C4-2B (cell line): ENCODE measurements around the gene ORMDL2.
"Not testable (repeated sequence)": the region's sequence is repeated elsewhere in the genome, so short reads cannot be mapped to it uniquely, and the experiment has no call there.

Experiments
- H3K27ac ChIP-seq: fragments of 450-650 bp; 2 replicates; pipeline ENCODE4 v1.5.1; 2017
- CTCF ChIP-seq: fragments of 450-650 bp; conservative IDR thresholded peaks from 2 replicates; pipeline ENCODE4 v1.5.1; 2017; ENCODE audit warnings: mild to moderate bottlenecking
- ZFX ChIP-seq: fragments of 450-650 bp; IDR thresholded peaks from 2 replicates; pipeline ENCODE4 v1.6.1; 2017

ORMDL2 gene

GRCh38 chr12:55852740-55853139 is 34.9 kb downstream of the ORMDL2 start:
- TF ChIP-seq ZFX: no peak
- TF ChIP-seq CTCF: no peak
- no peak overlapping the region for H3K27ac ChIP-seq

GRCh38 chr12:55861396-55861795 is 43.6 kb downstream of the ORMDL2 start:
- TF ChIP-seq CTCF: no peak
- TF ChIP-seq ZFX: no peak
- H3K27ac ChIP-seq: no peak overlapping the region

- H3K27ac ChIP-seq: no peak overlapping the region
- TF ChIP-seq CTCF (no peak), ZFX (no peak)
These were observed 44.0 kb downstream of the ORMDL2 start for GRCh38 chr12:55861871-55862270.

GRCh38 chr12:55862286-55862685 is 44.4 kb downstream of the ORMDL2 start:
- H3K27ac ChIP-seq: no peak overlapping the region
- TF ChIP-seq ZFX (no peak), CTCF (no peak)

GRCh38 chr12:55862931-55863330 is 45.1 kb downstream of the ORMDL2 start:
- H3K27ac ChIP-seq: not testable (repeated sequence)

- H3K27ac ChIP-seq: no peak overlapping the region
These were observed 47.5 kb downstream of the ORMDL2 start for GRCh38 chr12:55865327-55865726.

GRCh38 chr12:55866454-55867004 is 48.7 kb downstream of the ORMDL2 start:
- H3K27ac ChIP-seq: not testable (repeated sequence)

More at GRCh38 chr12:55865327-55865726, 47.5 kb downstream of the ORMDL2 start:
- TF ChIP-seq ZFX (no peak), CTCF (no peak)
